OCI-LY1 (cell line): ENCODE measurements around the gene GSDMA.

Experiments used
- H2AFZ ChIP-seq: fragments of 200-600 bp; sonication (generic), shearing (Covaris generic); 2 replicates; pipeline ENCODE4 v1.6.0; 2014; ENCODE audit warnings: antibody characterized with exemption, mild to moderate bottlenecking, low read length
- H3F3A ChIP-seq: fragments of 200-600 bp; sonication (generic), shearing (Covaris generic); 2 replicates; pipeline ENCODE4 v1.6.0; 2014; ENCODE audit warnings: mild to moderate bottlenecking, antibody characterized with exemption, low read length, moderate library complexity; ENCODE audit not compliant: insufficient read depth
- H3K27ac ChIP-seq: fragments of 200-600 bp; sonication (generic); 2 replicates; pipeline ENCODE4 v1.5.1; 2014; ENCODE audit warnings: low read length, mixed run types, mild to moderate bottlenecking, low read depth; ENCODE audit not compliant: poor library complexity, severe bottlenecking
- H3K27me3 ChIP-seq: fragments of 200-600 bp; sonication (generic); 2 replicates; pipeline ENCODE4 v1.6.0; 2014; ENCODE audit warnings: antibody characterized with exemption, mild to moderate bottlenecking, low read length, moderate library complexity; ENCODE audit not compliant: insufficient read depth
- H3K36me3 ChIP-seq: fragments of 200-600 bp; sonication (generic); 2 replicates; pipeline ENCODE4 v1.6.1; 2014; ENCODE audit warnings: mild to moderate bottlenecking, antibody characterized with exemption, low read length, moderate library complexity, mixed read lengths; ENCODE audit not compliant: insufficient read depth
- H3K4me1 ChIP-seq: fragments of 200-600 bp; sonication (generic); 2 replicates; pipeline ENCODE4 v1.5.1; 2014; ENCODE audit warnings: mild to moderate bottlenecking, low read length, moderate library complexity; ENCODE audit not compliant: insufficient read depth, severe bottlenecking
- H3K4me2 ChIP-seq: fragments of 200-600 bp; sonication (generic), shearing (Covaris generic); 2 replicates; pipeline ENCODE4 v1.6.1; 2014; ENCODE audit warnings: low read length
- H3K4me3 ChIP-seq: fragments of 200-600 bp; sonication (generic); 2 replicates; pipeline ENCODE4 v1.5.1; 2014; ENCODE audit warnings: low read length, low read depth, mild to moderate bottlenecking, mixed read lengths; ENCODE audit not compliant: poor library complexity, severe bottlenecking
- H3K79me2 ChIP-seq: fragments of 200-600 bp; shearing (Covaris generic); 2 replicates; pipeline ENCODE4 v1.6.1; 2016; ENCODE audit warnings: mixed run types, low read length, mixed read lengths; ENCODE audit not compliant: insufficient read depth
- H3K9ac ChIP-seq: fragments of 200-600 bp; sonication (generic), shearing (Covaris generic); 2 replicates; pipeline ENCODE4 v1.6.1; 2014; ENCODE audit warnings: mild to moderate bottlenecking, low read length, mixed read lengths
- H3K9me2 ChIP-seq: fragments of 200-600 bp; sonication (generic), shearing (Covaris generic); 2 replicates; pipeline ENCODE4 v1.6.1; 2014; ENCODE audit warnings: low read depth, mild to moderate bottlenecking, low read length, mixed read lengths
- H3K9me3 ChIP-seq: fragments of 200-600 bp; shearing (Covaris generic); 2 replicates; pipeline ENCODE4 v1.6.1; 2014; ENCODE audit warnings: low read length, mixed read lengths
- H4K20me1 ChIP-seq: fragments of 200-600 bp; sonication (generic), shearing (Covaris generic); 2 replicates; pipeline ENCODE4 v1.6.0; 2016; ENCODE audit warnings: mild to moderate bottlenecking, low read length; ENCODE audit not compliant: insufficient read depth
- CTCF ChIP-seq: fragments of 200-600 bp; sonication (generic), shearing (Covaris generic); IDR thresholded peaks from 2 replicates; pipeline ENCODE4 v1.5.1; 2017; ENCODE audit warnings: mild to moderate bottlenecking, antibody characterized with exemption, low read length, moderate library complexity, mixed read lengths
- EZH2 ChIP-seq: fragments of 200-600 bp; sonication (generic), shearing (Covaris generic); IDR thresholded peaks from 2 replicates; pipeline ENCODE4 v1.8.0; 2017; ENCODE audit warnings: borderline replicate concordance, mixed run types, mild to moderate bottlenecking, antibody characterized with exemption, low read length, moderate library complexity, mixed read lengths

The GSDMA gene

GRCh38 chr17:40020146-40020545 lies 57.3 kb downstream of the GSDMA start:
- H3K79me2 ChIP-seq, result no peaks in the 10 kb centered on the region
- no peak overlapping the region for H3K4me2 ChIP-seq
- H3K9me3 ChIP-seq, result no peaks in the 10 kb centered on the region
- no peaks in the 10 kb centered on the region for H3K9me2 ChIP-seq
- no peaks in the 10 kb centered on the region for H3K4me1 ChIP-seq
- H3K27me3 ChIP-seq, result no peaks in the 10 kb centered on the region
- no peak overlapping the region for H2AFZ ChIP-seq
- H3K27ac ChIP-seq, result no peak overlapping the region
- TF ChIP-seq EZH2, result no peak
- no peak for TF ChIP-seq CTCF
- no peak overlapping the region for H3K4me3 ChIP-seq
- no peak overlapping the region for H3K9ac ChIP-seq
- no peaks in the 10 kb centered on the region for H4K20me1 ChIP-seq
- H3F3A ChIP-seq, result no peaks in the 10 kb centered on the region
- H3K36me3 ChIP-seq, result peaks cover 39% of the 10 kb centered on the region

- no peaks in the 10 kb centered on the region for H3K79me2 ChIP-seq
- no peak overlapping the region for H3K4me3 ChIP-seq
- no peaks in the 10 kb centered on the region for H4K20me1 ChIP-seq
- H3K9ac ChIP-seq, result no peak overlapping the region
- H2AFZ ChIP-seq, result no peak overlapping the region
- H3K27ac ChIP-seq, result no peak overlapping the region
- TF ChIP-seq CTCF (no peak), EZH2 (no peak)
- no peaks in the 10 kb centered on the region for H3F3A ChIP-seq
- H3K4me2 ChIP-seq, result no peak overlapping the region
- no peaks in the 10 kb centered on the region for H3K9me3 ChIP-seq
- peaks cover 53% of the 10 kb centered on the region for H3K36me3 ChIP-seq
- H3K4me1 ChIP-seq, result peaks cover 6% of the 10 kb centered on the region
- no peaks in the 10 kb centered on the region for H3K9me2 ChIP-seq
- no peaks in the 10 kb centered on the region for H3K27me3 ChIP-seq
Measured at GRCh38 chr17:40021451-40021971, 58.7 kb downstream of the GSDMA start.

- H3K27ac ChIP-seq, result no peak overlapping the region
Measured at GRCh38 chr17:40022497-40022896, 59.7 kb downstream of the GSDMA start.

More at GRCh38 chr17:40022497-40022896, 59.7 kb downstream of the GSDMA start:
- Histone ChIP-seq H3K4me1 (peaks cover 6% of the 10 kb centered on the region), H3K27me3 (no peaks in the 10 kb centered on the region), H3K79me2 (no peaks in the 10 kb centered on the region), H2AFZ (no peak overlapping the region), H3K4me3 (no peak overlapping the region), H3F3A (no peaks in the 10 kb centered on the region), H3K9me2 (no peaks in the 10 kb centered on the region), H3K36me3 (peaks cover 56% of the 10 kb centered on the region), H3K9me3 (no peaks in the 10 kb centered on the region), H3K4me2 (no peak overlapping the region), H4K20me1 (no peaks in the 10 kb centered on the region), H3K9ac (no peak overlapping the region)
- TF ChIP-seq EZH2 (no peak), CTCF (no peak)
